HEK293 (cell line): ENCODE data around the gene ATP5F1D.

Experiments used
- CTCF ChIA-PET: fragments of 350-600 bp; formaldehyde crosslinking; extraction: SDS; loops from one replicate; lab custom pipeline; 2021; ENCODE audit warnings: antibody characterized with exemption; lab: Yijun Ruan, JAX
- POLR2A ChIA-PET: fragments of 300-600 bp; formaldehyde crosslinking; extraction: SDS; loops from one replicate; lab custom pipeline; 2020; ENCODE audit warnings: antibody characterized with exemption, inconsistent platforms; lab: Yijun Ruan, JAX
- H3K27ac ChIP-seq: fragments of 200-500 bp; sonication (Bioruptor generic); 2 replicates; pipeline ENCODE4 v1.5.1; 2014; ENCODE audit warnings: low read depth, low read length, control low read depth, inconsistent platforms; ENCODE audit errors: extremely low read depth
- H3K36me3 ChIP-seq, 2 experiments: fragments of 200-500 bp in 1 of 2; sonication (Bioruptor generic) in 1 of 2; 1 replicate in 1 of 2; 2 replicates in 1 of 2; pipeline ENCODE4 v1.5.1; 2014 to 2017; ENCODE audit warnings: inconsistent platforms in 2 of 2, low read length in 2 of 2; ENCODE audit not compliant: control insufficient read depth in 2 of 2, insufficient read depth in 1 of 2
- H3K4me1 ChIP-seq: fragments of 200-500 bp; sonication (Bioruptor generic); 2 replicates; pipeline ENCODE4 v1.5.1; 2014; ENCODE audit warnings: mild to moderate bottlenecking, low read length, inconsistent platforms; ENCODE audit not compliant: control insufficient read depth, insufficient read depth
- H3K4me3 ChIP-seq: 2 replicates; pipeline ENCODE4 v1.5.1; 2011; ENCODE audit warnings: low read depth, mild to moderate bottlenecking, control low read depth, low read length, moderate library complexity
- H3K9me3 ChIP-seq: fragments of 200-500 bp; sonication (Bioruptor generic); 2 replicates; pipeline ENCODE4 v1.5.1; 2014; ENCODE audit warnings: low read depth, low read length, inconsistent platforms; ENCODE audit not compliant: control insufficient read depth, insufficient read depth
- GFI1B ChIP-seq: fragments of 450-650 bp; formaldehyde crosslinking; IDR thresholded peaks from 2 replicates; pipeline ENCODE4 v1.5.1; 2016; ENCODE audit warnings: missing biosample characterization, missing genetic modification characterization
- GLIS1 ChIP-seq: fragments of 450-650 bp; formaldehyde crosslinking; IDR thresholded peaks from 2 replicates; pipeline ENCODE4 v1.5.1; 2016; ENCODE audit warnings: missing biosample characterization, missing genetic modification characterization
- HOXD13 ChIP-seq: sonication (generic); formaldehyde crosslinking; IDR thresholded peaks from 2 replicates; pipeline ENCODE4 v1.8.0; 2022; ENCODE audit warnings: missing genetic modification reagents, borderline replicate concordance
- KLF8 ChIP-seq: fragments of 450-650 bp; formaldehyde crosslinking; IDR thresholded peaks from 2 replicates; pipeline ENCODE4 v1.5.1; 2016; ENCODE audit warnings: missing biosample characterization, missing genetic modification characterization
- MZF1 ChIP-seq: fragments of 450-650 bp; formaldehyde crosslinking; IDR thresholded peaks from 2 replicates; pipeline ENCODE4 v1.5.1; 2017; ENCODE audit warnings: missing biosample characterization, missing genetic modification characterization, borderline replicate concordance
- ZNF2 ChIP-seq: fragments of 450-650 bp; formaldehyde crosslinking; IDR thresholded peaks from 2 replicates; pipeline ENCODE4 v1.5.1; 2016; ENCODE audit warnings: missing biosample characterization, missing genetic modification characterization
- ZNF292 ChIP-seq: fragments of 450-650 bp; formaldehyde crosslinking; IDR thresholded peaks from 2 replicates; pipeline ENCODE4 v1.5.1; 2016; ENCODE audit warnings: low read depth, missing biosample characterization, missing genetic modification characterization, borderline replicate concordance
- ZNF311 ChIP-seq: fragments of 450-650 bp; formaldehyde crosslinking; IDR thresholded peaks from 2 replicates; pipeline ENCODE4 v1.5.1; 2017; ENCODE audit warnings: missing biosample characterization, missing genetic modification characterization, borderline replicate concordance
- ZNF350 ChIP-seq: fragments of 450-650 bp; formaldehyde crosslinking; IDR thresholded peaks from 2 replicates; pipeline ENCODE4 v1.5.0; 2017; ENCODE audit warnings: missing biosample characterization, mild to moderate bottlenecking, missing genetic modification characterization
- ZNF404 ChIP-seq: fragments of 450-650 bp; formaldehyde crosslinking; IDR thresholded peaks from 2 replicates; pipeline ENCODE4 v1.5.1; 2017; ENCODE audit warnings: missing biosample characterization, missing genetic modification characterization
- ZNF558 ChIP-seq: fragments of 450-650 bp; formaldehyde crosslinking; IDR thresholded peaks from 2 replicates; pipeline ENCODE4 v1.5.1; 2016; ENCODE audit warnings: missing biosample characterization, missing genetic modification characterization
- ZNF664 ChIP-seq: fragments of 450-650 bp; formaldehyde crosslinking; IDR thresholded peaks from 2 replicates; pipeline ENCODE4 v1.5.1; 2016; ENCODE audit warnings: missing biosample characterization, missing genetic modification characterization
- ZNF670 ChIP-seq: fragments of 450-650 bp; formaldehyde crosslinking; IDR thresholded peaks from 2 replicates; pipeline ENCODE4 v1.5.1; 2016; ENCODE audit warnings: missing biosample characterization, missing genetic modification characterization, low read depth
- ZNF701 ChIP-seq: fragments of 450-650 bp; formaldehyde crosslinking; IDR thresholded peaks from 2 replicates; pipeline ENCODE4 v1.5.1; 2016; ENCODE audit warnings: missing biosample characterization, missing genetic modification characterization
- ZSCAN16 ChIP-seq: fragments of 450-650 bp; formaldehyde crosslinking; IDR thresholded peaks from 2 replicates; pipeline ENCODE4 v1.5.1; 2016; ENCODE audit warnings: missing biosample characterization, missing genetic modification characterization
- TF ChIP-seq, protein P1 (sequence below): fragments of 450-650 bp; formaldehyde crosslinking; conservative IDR thresholded peaks from 2 replicates; pipeline ENCODE4 v1.5.1; 2016; ENCODE audit warnings: low read depth, missing biosample characterization, missing genetic modification characterization
- TF ChIP-seq, protein P2 (sequence below): fragments of 450-650 bp; formaldehyde crosslinking; IDR thresholded peaks from 2 replicates; pipeline ENCODE4 v1.5.1; 2016; ENCODE audit warnings: missing biosample characterization, missing genetic modification characterization
- TF ChIP-seq, protein P3 (sequence below): fragments of 450-650 bp; formaldehyde crosslinking; IDR thresholded peaks from 2 replicates; pipeline ENCODE4 v1.5.1; 2017; ENCODE audit warnings: missing biosample characterization, missing genetic modification characterization
- TF ChIP-seq, protein P4 (sequence below): sonication (generic); formaldehyde crosslinking; IDR thresholded peaks from 2 replicates; pipeline ENCODE4 v1.8.1; 2022; ENCODE audit warnings: mild to moderate bottlenecking, moderate library complexity, missing genetic modification reagents
- TF ChIP-seq, protein P5 (sequence below): fragments of 450-650 bp; IDR thresholded peaks from 2 replicates; pipeline ENCODE4 v1.5.1; 2018; ENCODE audit warnings: missing biosample characterization, missing genetic modification characterization

ATP5F1D gene

DNA sequence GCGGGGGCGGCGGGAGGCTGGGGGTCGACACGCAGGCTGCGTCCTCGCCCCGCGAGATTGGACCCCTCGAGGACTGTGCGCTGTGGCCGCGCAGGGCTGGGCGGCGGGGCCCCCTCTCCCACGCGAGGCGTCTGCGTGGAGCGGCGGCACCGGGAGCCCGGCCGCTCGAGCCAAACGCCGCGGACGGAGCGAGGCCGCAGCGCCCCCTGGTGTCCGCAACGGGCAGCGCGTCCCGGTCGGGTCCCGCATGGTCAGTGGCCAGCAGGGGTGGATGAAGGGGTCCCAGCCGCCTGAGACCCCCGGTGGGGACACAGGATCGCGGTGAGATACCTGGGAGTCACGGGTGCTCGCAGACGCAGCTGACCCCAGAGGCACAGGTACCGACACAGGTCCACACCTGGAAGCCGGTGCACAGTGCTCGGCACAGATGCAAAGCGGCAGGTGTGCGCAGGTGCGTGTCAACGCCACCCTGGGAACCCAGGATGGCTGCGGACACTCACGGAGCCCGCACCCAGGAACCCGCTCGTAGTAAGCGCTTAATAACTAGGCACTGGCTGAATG is 25.4 kb downstream of the ATP5F1D start:
- POLR2A ChIA-PET: interaction anchor here (1.2 to 7.7 kb wide), 7 partner anchors 8 to 26 kb away, joined by 3 to 407 read pairs (median 9); partner anchors contain the start of genes ATP5F1D and FAM174C
- no peak for TF ChIP-seq KLF8 (tag by site-specific recombination)
- no peak for TF ChIP-seq GFI1B (tag by site-specific recombination)
- TF ChIP-seq ZNF2 (tag by site-specific recombination): peak; percentile 77
- TF ChIP-seq, protein P1, sequence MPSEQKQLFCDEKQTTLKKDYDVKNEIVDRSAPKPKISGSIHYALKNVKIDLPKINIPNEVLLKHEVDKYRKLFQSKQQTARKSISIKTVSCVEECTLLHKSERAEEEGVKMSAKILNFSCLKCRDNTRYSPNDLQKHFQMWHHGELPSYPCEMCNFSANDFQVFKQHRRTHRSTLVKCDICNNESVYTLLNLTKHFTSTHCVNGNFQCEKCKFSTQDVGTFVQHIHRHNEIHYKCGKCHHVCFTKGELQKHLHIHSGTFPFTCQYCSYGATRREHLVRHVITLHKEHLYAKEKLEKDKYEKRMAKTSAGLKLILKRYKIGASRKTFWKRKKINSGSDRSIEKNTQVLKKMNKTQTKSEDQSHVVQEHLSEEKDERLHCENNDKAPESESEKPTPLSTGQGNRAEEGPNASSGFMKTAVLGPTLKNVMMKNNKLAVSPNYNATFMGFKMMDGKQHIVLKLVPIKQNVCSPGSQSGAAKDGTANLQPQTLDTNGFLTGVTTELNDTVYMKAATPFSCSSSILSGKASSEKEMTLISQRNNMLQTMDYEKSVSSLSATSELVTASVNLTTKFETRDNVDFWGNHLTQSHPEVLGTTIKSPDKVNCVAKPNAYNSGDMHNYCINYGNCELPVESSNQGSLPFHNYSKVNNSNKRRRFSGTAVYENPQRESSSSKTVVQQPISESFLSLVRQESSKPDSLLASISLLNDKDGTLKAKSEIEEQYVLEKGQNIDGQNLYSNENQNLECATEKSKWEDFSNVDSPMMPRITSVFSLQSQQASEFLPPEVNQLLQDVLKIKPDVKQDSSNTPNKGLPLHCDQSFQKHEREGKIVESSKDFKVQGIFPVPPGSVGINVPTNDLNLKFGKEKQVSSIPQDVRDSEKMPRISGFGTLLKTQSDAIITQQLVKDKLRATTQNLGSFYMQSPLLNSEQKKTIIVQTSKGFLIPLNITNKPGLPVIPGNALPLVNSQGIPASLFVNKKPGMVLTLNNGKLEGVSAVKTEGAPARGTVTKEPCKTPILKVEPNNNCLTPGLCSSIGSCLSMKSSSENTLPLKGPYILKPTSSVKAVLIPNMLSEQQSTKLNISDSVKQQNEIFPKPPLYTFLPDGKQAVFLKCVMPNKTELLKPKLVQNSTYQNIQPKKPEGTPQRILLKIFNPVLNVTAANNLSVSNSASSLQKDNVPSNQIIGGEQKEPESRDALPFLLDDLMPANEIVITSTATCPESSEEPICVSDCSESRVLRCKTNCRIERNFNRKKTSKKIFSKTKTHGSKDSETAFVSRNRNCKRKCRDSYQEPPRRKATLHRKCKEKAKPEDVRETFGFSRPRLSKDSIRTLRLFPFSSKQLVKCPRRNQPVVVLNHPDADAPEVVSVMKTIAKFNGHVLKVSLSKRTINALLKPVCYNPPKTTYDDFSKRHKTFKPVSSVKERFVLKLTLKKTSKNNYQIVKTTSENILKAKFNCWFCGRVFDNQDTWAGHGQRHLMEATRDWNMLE: no peak
- TF ChIP-seq, protein P2, sequence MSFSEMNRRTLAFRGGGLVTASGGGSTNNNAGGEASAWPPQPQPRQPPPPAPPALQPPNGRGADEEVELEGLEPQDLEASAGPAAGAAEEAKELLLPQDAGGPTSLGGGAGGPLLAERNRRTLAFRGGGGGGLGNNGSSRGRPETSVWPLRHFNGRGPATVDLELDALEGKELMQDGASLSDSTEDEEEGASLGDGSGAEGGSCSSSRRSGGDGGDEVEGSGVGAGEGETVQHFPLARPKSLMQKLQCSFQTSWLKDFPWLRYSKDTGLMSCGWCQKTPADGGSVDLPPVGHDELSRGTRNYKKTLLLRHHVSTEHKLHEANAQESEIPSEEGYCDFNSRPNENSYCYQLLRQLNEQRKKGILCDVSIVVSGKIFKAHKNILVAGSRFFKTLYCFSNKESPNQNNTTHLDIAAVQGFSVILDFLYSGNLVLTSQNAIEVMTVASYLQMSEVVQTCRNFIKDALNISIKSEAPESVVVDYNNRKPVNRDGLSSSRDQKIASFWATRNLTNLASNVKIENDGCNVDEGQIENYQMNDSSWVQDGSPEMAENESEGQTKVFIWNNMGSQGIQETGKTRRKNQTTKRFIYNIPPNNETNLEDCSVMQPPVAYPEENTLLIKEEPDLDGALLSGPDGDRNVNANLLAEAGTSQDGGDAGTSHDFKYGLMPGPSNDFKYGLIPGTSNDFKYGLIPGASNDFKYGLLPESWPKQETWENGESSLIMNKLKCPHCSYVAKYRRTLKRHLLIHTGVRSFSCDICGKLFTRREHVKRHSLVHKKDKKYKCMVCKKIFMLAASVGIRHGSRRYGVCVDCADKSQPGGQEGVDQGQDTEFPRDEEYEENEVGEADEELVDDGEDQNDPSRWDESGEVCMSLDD (tag by site-specific recombination): no peak; the same call in 1 of the 2 replicates
- TF ChIP-seq MZF1: no peak
- TF ChIP-seq, protein P3, sequence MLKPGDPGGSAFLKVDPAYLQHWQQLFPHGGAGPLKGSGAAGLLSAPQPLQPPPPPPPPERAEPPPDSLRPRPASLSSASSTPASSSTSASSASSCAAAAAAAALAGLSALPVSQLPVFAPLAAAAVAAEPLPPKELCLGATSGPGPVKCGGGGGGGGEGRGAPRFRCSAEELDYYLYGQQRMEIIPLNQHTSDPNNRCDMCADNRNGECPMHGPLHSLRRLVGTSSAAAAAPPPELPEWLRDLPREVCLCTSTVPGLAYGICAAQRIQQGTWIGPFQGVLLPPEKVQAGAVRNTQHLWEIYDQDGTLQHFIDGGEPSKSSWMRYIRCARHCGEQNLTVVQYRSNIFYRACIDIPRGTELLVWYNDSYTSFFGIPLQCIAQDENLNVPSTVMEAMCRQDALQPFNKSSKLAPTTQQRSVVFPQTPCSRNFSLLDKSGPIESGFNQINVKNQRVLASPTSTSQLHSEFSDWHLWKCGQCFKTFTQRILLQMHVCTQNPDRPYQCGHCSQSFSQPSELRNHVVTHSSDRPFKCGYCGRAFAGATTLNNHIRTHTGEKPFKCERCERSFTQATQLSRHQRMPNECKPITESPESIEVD (tag by site-specific recombination): no peak
- TF ChIP-seq, protein P4, sequence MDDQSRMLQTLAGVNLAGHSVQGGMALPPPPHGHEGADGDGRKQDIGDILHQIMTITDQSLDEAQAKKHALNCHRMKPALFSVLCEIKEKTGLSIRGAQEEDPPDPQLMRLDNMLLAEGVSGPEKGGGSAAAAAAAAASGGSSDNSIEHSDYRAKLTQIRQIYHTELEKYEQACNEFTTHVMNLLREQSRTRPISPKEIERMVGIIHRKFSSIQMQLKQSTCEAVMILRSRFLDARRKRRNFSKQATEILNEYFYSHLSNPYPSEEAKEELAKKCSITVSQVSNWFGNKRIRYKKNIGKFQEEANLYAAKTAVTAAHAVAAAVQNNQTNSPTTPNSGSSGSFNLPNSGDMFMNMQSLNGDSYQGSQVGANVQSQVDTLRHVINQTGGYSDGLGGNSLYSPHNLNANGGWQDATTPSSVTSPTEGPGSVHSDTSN: peak; percentile 79; the same call in 1 of the 2 replicates
- TF ChIP-seq, protein P5, sequence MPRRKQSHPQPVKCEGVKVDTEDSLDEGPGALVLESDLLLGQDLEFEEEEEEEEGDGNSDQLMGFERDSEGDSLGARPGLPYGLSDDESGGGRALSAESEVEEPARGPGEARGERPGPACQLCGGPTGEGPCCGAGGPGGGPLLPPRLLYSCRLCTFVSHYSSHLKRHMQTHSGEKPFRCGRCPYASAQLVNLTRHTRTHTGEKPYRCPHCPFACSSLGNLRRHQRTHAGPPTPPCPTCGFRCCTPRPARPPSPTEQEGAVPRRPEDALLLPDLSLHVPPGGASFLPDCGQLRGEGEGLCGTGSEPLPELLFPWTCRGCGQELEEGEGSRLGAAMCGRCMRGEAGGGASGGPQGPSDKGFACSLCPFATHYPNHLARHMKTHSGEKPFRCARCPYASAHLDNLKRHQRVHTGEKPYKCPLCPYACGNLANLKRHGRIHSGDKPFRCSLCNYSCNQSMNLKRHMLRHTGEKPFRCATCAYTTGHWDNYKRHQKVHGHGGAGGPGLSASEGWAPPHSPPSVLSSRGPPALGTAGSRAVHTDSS (tag by site-specific recombination): no peak
- TF ChIP-seq ZNF664: no peak
- no peak for TF ChIP-seq ZNF670 (tag by site-specific recombination)
- no peak for TF ChIP-seq ZNF311 (tag by site-specific recombination)
- no peak for TF ChIP-seq ZSCAN16
- no peak for TF ChIP-seq ZNF558 (tag by site-specific recombination)
- no peak for TF ChIP-seq ZNF292 (tag by site-specific recombination)
- TF ChIP-seq ZNF350: no peak
- TF ChIP-seq HOXD13: no peak
- TF ChIP-seq ZNF404: no peak
- no peak for TF ChIP-seq GLIS1 (tag by site-specific recombination)
- no peak for TF ChIP-seq ZNF701 (tag by site-specific recombination)

More for the DNA sequence above, 25.4 kb downstream of the ATP5F1D start:
- peaks cover 22% of the 10 kb centered on the region for H3K4me1 ChIP-seq
- CTCF ChIA-PET: interaction anchor here (0.6 to 11.3 kb wide), 20 partner anchors 8 to 645 kb away, joined by 3 to 299 read pairs (median 4); partner anchors contain the start of genes ATP5F1D and FAM174C
- H3K36me3 ChIP-seq: peaks cover 4 to 22% of the 10 kb centered on the region in 2 experiments; a peak in 2 of 3 replicates
- H3K4me3 ChIP-seq: peak overlapping the region; percentile 35
- H3K9me3 ChIP-seq: no peaks in the 10 kb centered on the region
- no peak overlapping the region; the same call in 1 of the 2 replicates for H3K27ac ChIP-seq
